PC-9 (cell line): ENCODE measurements around the gene BRD8. TPM values are rescaled to one million over a fixed set of nuclear protein-coding genes. Genes with fewer than 3 reads are reported as not detected.
"Not testable (repeated sequence)": the region's sequence is repeated elsewhere in the genome, so short reads cannot be mapped to it uniquely, and the experiment has no call there.

Source experiments
- BruUV-seq: library from RNA; stranded (reverse); fragments of 400-500 nt; replicated peaks from 2 replicates; lab custom pipeline; 2021; lab: Mats Ljungman, UMichigan
- CTCF ChIA-PET: fragments of 300-600 bp; sonication (Branson Sonifier 250); formaldehyde crosslinking; loops from one replicate; lab custom pipeline; 2022; ENCODE audit warnings: antibody characterized with exemption; lab: Charles Lee
- POLR2A ChIA-PET: fragments of 300-600 bp; sonication (Branson Sonifier 250); formaldehyde crosslinking; loops from one replicate; lab custom pipeline; 2022; ENCODE audit warnings: antibody characterized with exemption; ENCODE audit not compliant: unreplicated experiment; lab: Charles Lee
- DNase-seq, 2 experiments: peaks; one replicate each; pipeline versions ENCODE4 v3.0.0 to v3.0.0-alpha.2; 2015 to 2022; ENCODE audit warnings: mixed read lengths in 1 of 2
- H2AFZ ChIP-seq: fragments of 200-600 bp; sonication (generic); 2 replicates; pipeline ENCODE4 v1.8.1; 2017; ENCODE audit warnings: antibody characterized with exemption
- H3F3A ChIP-seq: fragments of 200-600 bp; sonication (generic); 2 replicates; pipeline ENCODE4 v1.8.1; 2017; ENCODE audit warnings: antibody characterized with exemption, mild to moderate bottlenecking, low read depth; ENCODE audit not compliant: insufficient read depth
- H3K27ac ChIP-seq: fragments of 200-600 bp; sonication (generic); 2 replicates; pipeline ENCODE4 v1.6.1; 2016; ENCODE audit warnings: mixed run types
- H3K27me3 ChIP-seq: fragments of 200-600 bp; sonication (generic); 2 replicates; pipeline ENCODE4 v1.6.1; 2016; ENCODE audit warnings: low read depth, mixed run types; ENCODE audit not compliant: insufficient read depth
- H3K36me3 ChIP-seq: fragments of 200-600 bp; sonication (generic); 2 replicates; pipeline ENCODE4 v1.6.1; 2016; ENCODE audit warnings: low read depth, mixed run types
- H3K4me1 ChIP-seq: fragments of 200-600 bp; sonication (generic); replicated peaks from 2 replicates; pipeline ENCODE4 v1.6.1; 2016; ENCODE audit warnings: mixed run types; ENCODE audit not compliant: insufficient read depth
- H3K4me2 ChIP-seq: fragments of 200-600 bp; sonication (generic); 2 replicates; pipeline ENCODE4 v1.6.1; 2017; ENCODE audit warnings: mixed run types
- H3K4me3 ChIP-seq: fragments of 200-600 bp; sonication (generic); 2 replicates; pipeline ENCODE4 v1.6.1; 2016; ENCODE audit warnings: mixed run types
- H3K79me2 ChIP-seq: fragments of 200-600 bp; sonication (generic); 2 replicates; pipeline ENCODE4 v1.6.1; 2017; ENCODE audit warnings: low read depth, mixed run types
- H3K9me2 ChIP-seq: fragments of 200-600 bp; sonication (generic); 2 replicates; pipeline ENCODE4 v1.8.1; 2017; ENCODE audit warnings: mild to moderate bottlenecking; ENCODE audit not compliant: insufficient read depth
- H3K9me3 ChIP-seq: fragments of 200-600 bp; sonication (generic); 2 replicates; pipeline ENCODE4 v1.8.1; 2016; ENCODE audit warnings: low read depth; ENCODE audit not compliant: insufficient read depth
- H4K20me1 ChIP-seq: fragments of 200-600 bp; sonication (generic); 2 replicates; pipeline ENCODE4 v1.8.1; 2017; ENCODE audit not compliant: insufficient read depth
- CTCF ChIP-seq: fragments of 200-600 bp; sonication (generic); conservative IDR thresholded peaks from 2 replicates; pipeline ENCODE4 v1.6.1; 2017; ENCODE audit warnings: mixed run types, antibody characterized with exemption, mild to moderate bottlenecking, moderate library complexity
- EZH2 ChIP-seq: fragments of 200-600 bp; sonication (generic); IDR thresholded peaks from 2 replicates; pipeline ENCODE4 v1.8.0; 2017; ENCODE audit warnings: antibody characterized with exemption, low read depth
- intact Hi-C: fragments of 100-400 bp; cut with micrococcal nuclease; formaldehyde crosslinking; loops from one replicate; pipeline ENCODE4 v1.10.0; 2022; ENCODE audit not compliant: unreplicated experiment
- total RNA-seq: library from RNA; stranded (reverse); gene quantifications from 2 replicates; pipeline ENCODE4 v1.2.3, GENCODE V29; 2021

Gene BRD8
- total RNA-seq, 1 experiment from 2014 or later: 171 TPM

- H3K79me2 ChIP-seq: no peaks in the 10 kb centered on the region
- H3K4me1 ChIP-seq: no peaks in the 10 kb centered on the region
- no peak overlapping the region for H3K4me2 ChIP-seq
- no peak for DNase-seq
- no peaks in the 10 kb centered on the region for H3K9me3 ChIP-seq
- BruUV-seq: no TSS peak
- peaks cover 21% of the 10 kb centered on the region for H3K36me3 ChIP-seq
- H2AFZ ChIP-seq: no peak overlapping the region
- intact Hi-C loops: no loop called here
- no peak overlapping the region for H3K27ac ChIP-seq
- H4K20me1 ChIP-seq: no peaks in the 10 kb centered on the region
- TF ChIP-seq EZH2 (no peak), CTCF (no peak)
- ChIA-PET CTCF (no interaction called here), POLR2A (no interaction called here)
- no peaks in the 10 kb centered on the region for H3K9me2 ChIP-seq
- no peak overlapping the region for H3K4me3 ChIP-seq
- H3F3A ChIP-seq: no peaks in the 10 kb centered on the region; the same call in 1 of the 2 replicates
- H3K27me3 ChIP-seq: no peaks in the 10 kb centered on the region
Measured at GRCh38 chr5:138160706-138161105, 17.7 kb downstream of the BRD8 start.

- Histone ChIP-seq H3K79me2 (no peaks in the 10 kb centered on the region), H3K27ac (no peak overlapping the region), H3K4me3 (no peak overlapping the region), H3K27me3 (no peaks in the 10 kb centered on the region), H3K9me3 (no peaks in the 10 kb centered on the region), H4K20me1 (no peaks in the 10 kb centered on the region), H3K36me3 (peaks cover 16% of the 10 kb centered on the region), H2AFZ (no peak overlapping the region), H3K4me2 (no peak overlapping the region), H3K4me1 (no peaks in the 10 kb centered on the region), H3K9me2 (no peaks in the 10 kb centered on the region), H3F3A (no peaks in the 10 kb centered on the region; the same call in 1 of the 2 replicates)
- no peak for TF ChIP-seq EZH2
- TF ChIP-seq CTCF: no peak
- no peak for DNase-seq
- BruUV-seq: no TSS peak
- intact Hi-C loops: no loop called here
- ChIA-PET CTCF (no interaction called here), POLR2A (interaction anchor here (0.6 kb wide), 1 partner anchor 82 kb away, joined by 4 read pairs; no protein-coding TSS in a partner anchor)
Measured at GRCh38 chr5:138159666-138160065, 18.8 kb downstream of the BRD8 start.

GRCh38 chr5:138157626-138158025, 20.8 kb downstream of the BRD8 start:
- TF ChIP-seq CTCF: no peak
- TF ChIP-seq EZH2: no peak
- CTCF ChIA-PET: no interaction called here
- peaks cover 5% of the 10 kb centered on the region; the same call in 1 of the 2 replicates for H3K36me3 ChIP-seq
- no peak overlapping the region for H2AFZ ChIP-seq
- POLR2A ChIA-PET: interaction anchor here (0.6 kb wide), 2 partner anchors 13 to 27 kb away, joined by 3 read pairs; no protein-coding TSS in a partner anchor
- no peaks in the 10 kb centered on the region; the same call in 1 of the 2 replicates for H3F3A ChIP-seq
- no peak for DNase-seq
- no peak overlapping the region for H3K4me3 ChIP-seq
- no peaks in the 10 kb centered on the region for H3K4me1 ChIP-seq
- H3K9me3 ChIP-seq: no peaks in the 10 kb centered on the region
- no peak overlapping the region for H3K4me2 ChIP-seq
- intact Hi-C loops: no loop called here
- H3K27me3 ChIP-seq: no peaks in the 10 kb centered on the region
- H3K79me2 ChIP-seq: no peaks in the 10 kb centered on the region
- H3K27ac ChIP-seq: no peak overlapping the region
- no peaks in the 10 kb centered on the region for H3K9me2 ChIP-seq
- BruUV-seq: no TSS peak
- no peaks in the 10 kb centered on the region for H4K20me1 ChIP-seq

- H3K27me3 ChIP-seq, H3K4me3 ChIP-seq, H3K27ac ChIP-seq, BruUV-seq, H3K9me2 ChIP-seq, H3K9me3 ChIP-seq, H3K4me1 ChIP-seq, intact Hi-C loops, CTCF ChIA-PET, H3K79me2 ChIP-seq, H3K36me3 ChIP-seq, POLR2A ChIA-PET, DNase-seq, H3F3A ChIP-seq, H2AFZ ChIP-seq, H4K20me1 ChIP-seq, H3K4me2 ChIP-seq: not testable (repeated sequence)
Measured at GRCh38 chr5:138155977-138156376, 22.5 kb downstream of the BRD8 start.
